Mammary epithelial cell (primary cell): ENCODE measurements around the gene DDX39A.

Source experiments
- CTCF ChIP-seq, 2 donors: IDR thresholded peaks in 1 of 2; conservative IDR thresholded peaks in 1 of 2; 2 replicates each; pipeline ENCODE4 v1.5.1; 2011 to 2012; ENCODE audit warnings: inconsistent platforms in 2 of 2, low read length in 2 of 2, mild to moderate bottlenecking in 2 of 2, control low read depth in 1 of 2, low read depth in 1 of 2; ENCODE audit not compliant: insufficient read depth in 1 of 2; ENCODE audit errors: extremely low read depth in 1 of 2
- EZH2 ChIP-seq: IDR thresholded peaks from 2 replicates; pipeline ENCODE4 v1.6.1; 2012; ENCODE audit warnings: low read length, inconsistent platforms, borderline replicate concordance

GRCh38 chr19:14439014-14439413 is 19.9 kb upstream of the DDX39A start:
- no peak for TF ChIP-seq CTCF (conservative IDR thresholded peaks at IDR 0.05 in 1 of 2, IDR thresholded peaks at IDR 0.05 in 1 of 2; ENCODE audit: extremely low read depth in 1 of 2, insufficient read depth in 1 of 2, low read depth in 1 of 2, low read length in 2 of 2)
- no peak for TF ChIP-seq EZH2
